H1 (cell line): Measurements from ENCODE around the gene ATXN7. TPM values are rescaled to one million over a fixed set of nuclear protein-coding genes. Genes with fewer than 3 reads are reported as not detected.

ENCODE experiments used
- ATF3 ChIP-seq: IDR thresholded peaks from 2 replicates; pipeline ENCODE4 v1.6.1; 2011; ENCODE audit warnings: low read depth, mild to moderate bottlenecking, low read length; ENCODE audit not compliant: insufficient read depth
- HDAC6 ChIP-seq: IDR thresholded peaks from one replicate; pipeline ENCODE4 v1.7.1; 2012; ENCODE audit warnings: low read depth, mild to moderate bottlenecking, inconsistent platforms, low read length, moderate library complexity
- MAX ChIP-seq: IDR thresholded peaks from 2 replicates; pipeline ENCODE4 v1.6.1; 2012; ENCODE audit warnings: inconsistent platforms
- SIX5 ChIP-seq: IDR thresholded peaks from 2 replicates; pipeline ENCODE4 v1.6.1; 2011; ENCODE audit warnings: mild to moderate bottlenecking, low read depth, low read length
- TAF1 ChIP-seq: IDR thresholded peaks from 2 replicates; pipeline ENCODE4 v1.6.1; 2011; ENCODE audit warnings: mild to moderate bottlenecking, low read depth, low read length
- polyA plus RNA-seq, 7 experiments: library from polyadenylated mRNA; depleted of rRNA in 3 of 7; stranded (reverse) in 5 of 7; unstranded in 2 of 7; fragments of >200 nt in 5 of 7; fragments of 200-250 nt in 2 of 7; gene quantifications; 1 replicate in 5 of 7; 2 replicates in 1 of 7; 4 replicates in 1 of 7; pipeline versions ENCODE4 v1.2.1 to v1.2.3, GENCODE V29; 2011 to 2013; ENCODE audit warnings: missing spikeins in 2 of 7, mixed read lengths in 2 of 7
- total RNA-seq: library from RNA; stranded (reverse); fragmentation: NEBNext Ultra II Directional; extraction: Animal tissue kit (Norgen Biotek cat#: 25700); gene quantifications from 2 replicates; pipeline ENCODE4 v1.2.1, GENCODE V29; 2021
- TF ChIP-seq, protein P1 (sequence below): IDR thresholded peaks from 2 replicates; pipeline ENCODE4 v1.6.1; 2011; ENCODE audit warnings: low read length, improper control_type of control experiment

ATXN7 gene
- total and polyA plus RNA-seq, 2 of the 8 experiments (the other 6 are each of a cell fraction or from before 2014, with no cell fraction given) = 15.5 to 16.8 TPM

GRCh38 chr3:63993653-63994079, 130.0 kb downstream of the ATXN7 start (continued):
- TF ChIP-seq MAX (0 out of 2 replicates have a peak, but pooled peaks have one; percentile 23), ATF3 (no peak), SIX5 (no peak), TAF1 (no peak), HDAC6 (no peak)
- TF ChIP-seq, protein P1, sequence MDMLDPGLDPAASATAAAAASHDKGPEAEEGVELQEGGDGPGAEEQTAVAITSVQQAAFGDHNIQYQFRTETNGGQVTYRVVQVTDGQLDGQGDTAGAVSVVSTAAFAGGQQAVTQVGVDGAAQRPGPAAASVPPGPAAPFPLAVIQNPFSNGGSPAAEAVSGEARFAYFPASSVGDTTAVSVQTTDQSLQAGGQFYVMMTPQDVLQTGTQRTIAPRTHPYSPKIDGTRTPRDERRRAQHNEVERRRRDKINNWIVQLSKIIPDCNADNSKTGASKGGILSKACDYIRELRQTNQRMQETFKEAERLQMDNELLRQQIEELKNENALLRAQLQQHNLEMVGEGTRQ = no peak
